ENCODE data around the gene MGLL.

MGLL gene

DNA sequence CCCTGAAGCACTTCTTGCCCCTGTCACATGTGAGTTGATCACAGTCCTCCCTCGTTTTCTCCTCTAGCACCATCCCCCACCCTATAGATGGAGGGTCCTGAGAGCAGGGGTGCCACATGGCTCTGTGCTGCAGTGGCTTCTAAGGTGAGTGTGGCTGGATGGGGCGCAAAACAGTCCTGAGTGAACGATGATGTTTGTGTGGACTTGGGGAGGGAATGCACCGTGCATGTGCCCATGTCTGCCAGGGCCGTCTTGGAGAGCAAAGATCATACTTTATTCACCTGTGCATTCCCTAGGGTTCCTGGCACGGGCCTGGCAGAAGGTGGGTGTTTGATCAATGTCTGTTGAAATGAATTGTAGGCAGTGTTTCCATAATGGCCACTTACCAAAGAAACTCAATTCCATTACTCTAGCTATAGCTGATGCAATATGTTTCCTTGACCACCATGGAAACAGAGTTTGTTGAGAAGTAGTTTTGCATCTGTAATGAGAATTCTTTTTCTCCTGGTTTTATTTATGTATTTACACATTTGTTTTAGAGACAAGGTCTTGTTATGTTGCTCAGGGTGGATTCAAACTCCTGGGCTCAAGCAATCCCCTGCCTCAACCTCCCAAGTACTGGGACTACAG, 91.5 kb downstream of the MGLL start:
- no peaks in the 10 kb centered on the region for H3K36me3 ChIP-seq (ENCODE audit: control insufficient read depth, insufficient read depth, low read length)
- peaks cover 7% of the 10 kb centered on the region for H3K4me1 ChIP-seq (ENCODE audit: control insufficient read depth, insufficient read depth, low read length)
- H3K9me3 ChIP-seq (ENCODE audit: control insufficient read depth, insufficient read depth, low read length) = no peaks in the 10 kb centered on the region
- no peak overlapping the region for H3K4me3 ChIP-seq (ENCODE audit: low read depth, low read length)
- no peaks in the 10 kb centered on the region for H3K27me3 ChIP-seq (ENCODE audit: control insufficient read depth, insufficient read depth, low read length)
- no peak overlapping the region for H3K9ac ChIP-seq (ENCODE audit: low read depth, low read length)

DNA sequence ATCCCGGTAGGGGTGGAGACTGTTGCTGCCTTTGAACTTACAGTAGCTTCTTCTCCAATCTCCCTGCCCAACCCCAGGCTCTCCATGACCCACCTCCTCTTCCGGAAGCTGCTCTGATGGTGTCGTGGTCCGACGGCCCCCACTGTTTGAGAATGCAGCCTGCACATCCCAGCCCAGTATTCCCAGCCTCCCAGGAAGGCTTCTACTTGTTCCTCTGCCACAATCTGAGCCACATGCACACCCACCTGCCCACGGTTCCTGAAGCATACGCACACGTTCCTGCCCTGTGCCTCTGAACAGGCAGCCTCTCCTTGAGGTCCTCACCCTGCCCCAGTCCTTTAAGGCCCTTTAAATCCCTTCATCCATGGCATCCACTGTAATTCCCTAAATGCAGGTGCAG, 92.1 kb downstream of the MGLL start:
- Histone ChIP-seq H3K9me3 (ENCODE audit: control insufficient read depth, insufficient read depth, low read length) (no peaks in the 10 kb centered on the region), H3K4me1 (ENCODE audit: control insufficient read depth, insufficient read depth, low read length) (peaks cover 7% of the 10 kb centered on the region), H3K36me3 (ENCODE audit: control insufficient read depth, insufficient read depth, low read length) (no peaks in the 10 kb centered on the region), H3K9ac (ENCODE audit: low read depth, low read length) (no peak overlapping the region), H3K4me3 (ENCODE audit: low read depth, low read length) (no peak overlapping the region), H3K27me3 (ENCODE audit: control insufficient read depth, insufficient read depth, low read length) (no peaks in the 10 kb centered on the region)

DNA sequence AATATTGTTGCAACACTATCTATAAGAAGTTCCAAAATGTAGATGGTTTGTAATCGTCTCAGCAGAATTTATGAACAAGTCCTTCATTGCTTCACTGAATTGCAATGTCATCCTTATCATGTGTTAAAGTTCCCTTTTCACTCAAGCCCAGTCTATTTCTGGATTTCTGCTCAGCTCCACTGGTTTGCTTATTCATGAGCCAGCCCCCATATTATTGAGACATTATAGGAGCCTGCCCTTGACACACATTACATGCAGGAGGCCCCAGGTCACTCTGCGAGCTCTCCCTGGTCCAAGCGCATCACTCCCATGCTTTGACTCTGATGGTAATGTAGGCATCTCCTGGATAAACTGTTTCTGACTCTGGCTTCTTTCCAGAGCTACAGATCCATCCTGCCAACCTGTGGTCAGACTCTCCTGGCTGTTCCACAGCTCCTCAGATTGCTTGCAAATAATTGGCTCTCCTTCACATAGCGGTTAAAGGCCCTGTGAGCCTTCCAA, 92.7 kb downstream of the MGLL start:
- no peaks in the 10 kb centered on the region for H3K9me3 ChIP-seq (ENCODE audit: control insufficient read depth, insufficient read depth, low read length)
- no peak overlapping the region for H3K9ac ChIP-seq (ENCODE audit: low read depth, low read length)
- H3K27me3 ChIP-seq (ENCODE audit: control insufficient read depth, insufficient read depth, low read length) = no peaks in the 10 kb centered on the region
- H3K4me1 ChIP-seq (ENCODE audit: control insufficient read depth, insufficient read depth, low read length) = peaks cover 7% of the 10 kb centered on the region
- H3K36me3 ChIP-seq (ENCODE audit: control insufficient read depth, insufficient read depth, low read length) = no peaks in the 10 kb centered on the region
- no peak overlapping the region for H3K4me3 ChIP-seq (ENCODE audit: low read depth, low read length)

DNA sequence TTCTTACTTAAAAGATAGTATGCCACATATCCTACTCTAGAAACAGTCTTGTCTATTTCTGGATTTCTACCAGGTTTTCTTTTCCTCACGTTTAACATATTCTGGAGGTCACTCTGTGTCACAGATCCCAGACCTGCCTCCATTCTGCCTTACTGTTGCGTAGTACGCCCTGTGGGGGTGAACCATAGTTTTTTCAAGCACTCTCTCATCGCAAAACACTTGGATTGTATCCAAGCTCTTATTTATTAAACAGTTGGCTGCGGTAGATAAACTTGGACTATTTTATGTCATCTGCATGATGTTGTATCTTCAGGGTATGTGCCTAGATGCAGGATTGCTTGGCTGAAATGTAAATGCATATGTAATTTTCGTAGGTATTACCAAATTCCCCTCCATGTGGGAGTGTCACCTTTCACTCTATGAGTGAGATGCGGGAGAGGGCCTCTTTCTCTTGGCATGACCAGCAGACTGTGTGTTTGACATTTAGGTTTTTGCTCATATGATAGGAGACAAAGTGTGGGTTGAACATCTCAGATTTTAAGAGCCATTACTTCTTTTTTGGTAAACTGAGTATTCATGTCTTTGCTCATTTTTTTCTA, 93.8 kb downstream of the MGLL start:
- no peak overlapping the region for H3K9ac ChIP-seq (ENCODE audit: low read depth, low read length)
- no peaks in the 10 kb centered on the region for H3K27me3 ChIP-seq (ENCODE audit: control insufficient read depth, insufficient read depth, low read length)
- H3K4me3 ChIP-seq (ENCODE audit: low read depth, low read length) = no peak overlapping the region
- no peaks in the 10 kb centered on the region for H3K36me3 ChIP-seq (ENCODE audit: control insufficient read depth, insufficient read depth, low read length)
- peaks cover 7% of the 10 kb centered on the region for H3K4me1 ChIP-seq (ENCODE audit: control insufficient read depth, insufficient read depth, low read length)
- no peaks in the 10 kb centered on the region for H3K9me3 ChIP-seq (ENCODE audit: control insufficient read depth, insufficient read depth, low read length)

DNA sequence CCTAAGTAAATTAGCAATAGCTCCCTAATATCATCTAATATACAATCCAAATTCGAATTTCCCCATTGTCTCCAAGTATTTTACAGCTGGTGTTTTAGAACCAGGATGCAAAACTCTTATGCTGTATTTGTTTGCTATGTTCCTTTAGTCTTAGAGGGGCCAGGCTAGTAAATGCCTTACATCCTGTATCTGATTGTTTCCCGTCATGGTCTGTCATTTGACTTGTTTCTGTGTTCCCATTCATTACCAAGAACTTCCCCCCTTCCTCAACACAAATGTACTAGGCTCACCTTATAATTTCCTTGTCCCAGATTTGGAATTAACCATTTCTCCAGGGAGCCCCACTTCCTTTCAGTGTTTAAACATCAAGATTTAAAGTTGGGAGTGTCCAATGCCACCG, 95.4 kb downstream of the MGLL start:
- H3K36me3 ChIP-seq (ENCODE audit: control insufficient read depth, insufficient read depth, low read length) = no peaks in the 10 kb centered on the region
- peaks cover 3% of the 10 kb centered on the region for H3K4me1 ChIP-seq (ENCODE audit: control insufficient read depth, insufficient read depth, low read length)
- H3K27me3 ChIP-seq (ENCODE audit: control insufficient read depth, insufficient read depth, low read length) = no peaks in the 10 kb centered on the region

DNA sequence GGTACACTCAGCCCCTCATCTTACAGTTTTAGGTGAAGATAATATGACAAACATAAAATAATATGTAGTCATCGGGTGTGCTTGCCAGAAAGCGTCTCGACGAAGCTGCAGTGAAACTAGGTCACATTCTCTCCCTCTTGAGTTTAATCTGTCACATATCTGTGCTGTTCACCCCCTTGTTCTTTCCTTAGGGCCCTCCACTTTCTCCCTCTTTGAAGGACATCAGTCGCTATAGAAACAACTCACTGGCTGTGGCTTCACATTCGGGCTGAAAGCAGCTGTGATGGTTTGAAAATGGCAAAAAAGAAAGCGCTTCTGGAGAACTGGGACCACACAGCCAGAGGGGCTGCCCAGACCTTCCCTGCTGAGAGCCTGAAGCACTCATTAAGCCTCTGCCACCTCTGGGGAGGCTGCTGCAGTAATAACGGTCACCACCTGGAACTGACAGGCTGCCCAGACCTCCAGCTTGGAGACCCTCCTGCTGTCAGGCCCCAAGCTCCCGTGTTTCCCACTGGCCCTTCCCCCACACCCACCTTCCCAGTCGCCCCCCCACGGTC, 99.2 kb downstream of the MGLL start:
- H3K27me3 ChIP-seq (ENCODE audit: control insufficient read depth, insufficient read depth, low read length) = no peaks in the 10 kb centered on the region
- H3K9me3 ChIP-seq (ENCODE audit: control insufficient read depth, insufficient read depth, low read length) = no peaks in the 10 kb centered on the region
- H3K4me1 ChIP-seq (ENCODE audit: control insufficient read depth, insufficient read depth, low read length) = no peaks in the 10 kb centered on the region
- no peaks in the 10 kb centered on the region for H3K36me3 ChIP-seq (ENCODE audit: control insufficient read depth, insufficient read depth, low read length)
- H3K9ac ChIP-seq (ENCODE audit: low read depth, low read length) = no peak overlapping the region
- no peak overlapping the region for H3K4me3 ChIP-seq (ENCODE audit: low read depth, low read length)

More for the DNA sequence above, 95.4 kb downstream of the MGLL start:
- no peaks in the 10 kb centered on the region for H3K9me3 ChIP-seq (ENCODE audit: control insufficient read depth, insufficient read depth, low read length)
- no peak overlapping the region for H3K9ac ChIP-seq (ENCODE audit: low read depth, low read length)
- no peak overlapping the region for H3K4me3 ChIP-seq (ENCODE audit: low read depth, low read length)

GRCh38 chr3:127722091-127722784, 100.1 kb downstream of the MGLL start:
- no peaks in the 10 kb centered on the region for H3K9me3 ChIP-seq (ENCODE audit: control insufficient read depth, insufficient read depth, low read length)
- H3K4me1 ChIP-seq (ENCODE audit: control insufficient read depth, insufficient read depth, low read length) = no peaks in the 10 kb centered on the region
- H3K9ac ChIP-seq (ENCODE audit: low read depth, low read length) = no peak overlapping the region
- H3K27me3 ChIP-seq (ENCODE audit: control insufficient read depth, insufficient read depth, low read length) = no peaks in the 10 kb centered on the region
- no peaks in the 10 kb centered on the region for H3K36me3 ChIP-seq (ENCODE audit: control insufficient read depth, insufficient read depth, low read length)
- H3K4me3 ChIP-seq (ENCODE audit: low read depth, low read length) = no peak overlapping the region

- H3K36me3 ChIP-seq (ENCODE audit: control insufficient read depth, insufficient read depth, low read length) = no peaks in the 10 kb centered on the region
- H3K4me1 ChIP-seq (ENCODE audit: control insufficient read depth, insufficient read depth, low read length) = no peaks in the 10 kb centered on the region
- H3K4me3 ChIP-seq (ENCODE audit: low read depth, low read length) = no peak overlapping the region
- H3K9ac ChIP-seq (ENCODE audit: low read depth, low read length) = no peak overlapping the region
- H3K9me3 ChIP-seq (ENCODE audit: control insufficient read depth, insufficient read depth, low read length) = no peaks in the 10 kb centered on the region
- H3K27me3 ChIP-seq (ENCODE audit: control insufficient read depth, insufficient read depth, low read length) = no peaks in the 10 kb centered on the region
These were observed 101.1 kb downstream of the MGLL start for GRCh38 chr3:127720985-127721935.

DNA sequence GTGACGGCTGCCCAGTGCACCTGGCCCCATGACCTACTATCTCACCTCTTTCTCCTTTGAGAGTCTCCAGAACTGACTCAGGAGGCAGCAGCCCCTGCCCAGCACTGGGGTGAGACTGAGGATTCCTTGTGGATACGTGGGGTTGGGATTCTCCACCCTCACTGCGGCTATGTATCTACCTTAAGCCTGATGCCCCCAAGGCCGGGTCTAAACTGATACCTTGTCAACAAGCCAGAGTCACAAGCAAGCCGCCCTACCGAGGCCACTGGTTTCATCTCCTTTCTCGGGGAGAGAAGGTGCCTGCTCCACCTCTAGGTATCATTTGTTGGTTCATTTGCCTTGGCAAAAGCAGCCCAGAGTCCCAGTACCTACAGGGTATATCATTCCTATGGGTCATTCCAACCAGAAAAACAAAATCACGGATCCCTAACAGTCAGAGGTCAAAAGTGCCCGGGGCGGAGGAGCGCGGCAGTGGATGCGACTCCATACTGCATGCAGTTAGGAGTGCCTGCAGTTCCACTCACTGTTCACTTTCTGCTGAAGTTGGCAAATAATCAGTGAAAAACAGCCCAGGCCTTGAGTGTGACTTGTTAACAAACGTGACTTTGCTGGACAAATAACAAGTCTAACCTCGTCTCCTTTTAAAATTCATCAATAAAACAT, 102.0 kb downstream of the MGLL start:
- Histone ChIP-seq H3K4me3 (ENCODE audit: low read depth, low read length) (no peak overlapping the region), H3K27me3 (ENCODE audit: control insufficient read depth, insufficient read depth, low read length) (no peaks in the 10 kb centered on the region), H3K9me3 (ENCODE audit: control insufficient read depth, insufficient read depth, low read length) (no peaks in the 10 kb centered on the region), H3K9ac (ENCODE audit: low read depth, low read length) (no peak overlapping the region), H3K4me1 (ENCODE audit: control insufficient read depth, insufficient read depth, low read length) (no peaks in the 10 kb centered on the region), H3K36me3 (ENCODE audit: control insufficient read depth, insufficient read depth, low read length) (no peaks in the 10 kb centered on the region)

- Histone ChIP-seq H3K27me3 (ENCODE audit: control insufficient read depth, insufficient read depth, low read length) (no peaks in the 10 kb centered on the region), H3K9ac (ENCODE audit: low read depth, low read length) (no peak overlapping the region), H3K9me3 (ENCODE audit: control insufficient read depth, insufficient read depth, low read length) (no peaks in the 10 kb centered on the region), H3K36me3 (ENCODE audit: control insufficient read depth, insufficient read depth, low read length) (no peaks in the 10 kb centered on the region), H3K4me1 (ENCODE audit: control insufficient read depth, insufficient read depth, low read length) (no peaks in the 10 kb centered on the region), H3K4me3 (ENCODE audit: low read depth, low read length) (no peak overlapping the region)
These were observed 102.9 kb downstream of the MGLL start for GRCh38 chr3:127719369-127719768.

DNA sequence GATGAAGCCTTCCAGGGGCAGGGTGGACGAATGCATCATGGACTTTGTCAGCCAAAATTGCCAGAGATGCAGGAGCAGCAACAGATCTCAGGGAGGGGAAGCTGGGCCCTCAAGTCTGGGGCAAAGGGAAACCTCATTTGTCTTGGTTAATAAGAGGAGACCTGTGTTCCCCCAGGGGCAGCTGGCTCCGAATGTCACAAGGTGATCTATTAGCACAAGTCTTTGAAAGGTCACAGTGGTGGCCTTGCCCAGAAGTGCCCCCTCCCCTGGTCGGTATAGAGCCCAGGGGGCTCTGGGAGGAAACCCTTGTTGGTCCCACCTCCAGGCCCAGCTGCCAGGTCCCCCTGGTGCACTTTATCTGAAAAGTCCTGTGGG, 103.4 kb downstream of the MGLL start:
- Histone ChIP-seq H3K36me3 (ENCODE audit: control insufficient read depth, insufficient read depth, low read length) (no peaks in the 10 kb centered on the region), H3K4me3 (ENCODE audit: low read depth, low read length) (no peak overlapping the region)

More for the DNA sequence above, 103.4 kb downstream of the MGLL start:
- Histone ChIP-seq H3K9me3 (ENCODE audit: control insufficient read depth, insufficient read depth, low read length) (no peaks in the 10 kb centered on the region), H3K27me3 (ENCODE audit: control insufficient read depth, insufficient read depth, low read length) (no peaks in the 10 kb centered on the region), H3K9ac (ENCODE audit: low read depth, low read length) (no peak overlapping the region), H3K4me1 (ENCODE audit: control insufficient read depth, insufficient read depth, low read length) (no peaks in the 10 kb centered on the region)

Measured in iPS-15b (cell line).